Activated naive CD4-positive, alpha-beta T cell treated with anti-CD3 and anti-CD28 coated beads, Interleukin-2, amount 50 U/mL, for 16 hours (primary cell): Measurements from ENCODE around the gene OR51B2.

Source experiments
- DNase-seq: peaks from one replicate; pipeline ENCODE4 v3.0.0-alpha.2; 2020

Gene OR51B2

DNA sequence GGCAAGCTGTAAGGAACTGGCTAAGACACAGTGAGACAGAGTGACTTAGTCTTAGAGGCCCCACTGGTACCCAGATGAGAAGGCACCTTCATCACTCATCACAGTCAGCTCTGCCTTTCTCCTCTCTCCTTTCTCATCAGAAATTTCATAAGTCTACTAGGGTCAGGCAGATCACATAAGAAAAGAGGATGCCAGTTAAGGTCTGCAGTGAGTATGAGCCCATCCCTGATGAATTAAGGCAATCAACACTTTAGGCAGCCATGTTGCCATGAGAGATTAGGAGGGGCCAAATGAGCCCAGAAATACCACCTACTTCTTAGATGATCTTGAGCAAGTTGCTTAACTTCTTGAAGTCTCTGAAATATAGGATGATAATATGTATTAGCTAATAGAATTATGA is 42.5 kb downstream of the OR51B2 start:
- no peak for DNase-seq

DNA sequence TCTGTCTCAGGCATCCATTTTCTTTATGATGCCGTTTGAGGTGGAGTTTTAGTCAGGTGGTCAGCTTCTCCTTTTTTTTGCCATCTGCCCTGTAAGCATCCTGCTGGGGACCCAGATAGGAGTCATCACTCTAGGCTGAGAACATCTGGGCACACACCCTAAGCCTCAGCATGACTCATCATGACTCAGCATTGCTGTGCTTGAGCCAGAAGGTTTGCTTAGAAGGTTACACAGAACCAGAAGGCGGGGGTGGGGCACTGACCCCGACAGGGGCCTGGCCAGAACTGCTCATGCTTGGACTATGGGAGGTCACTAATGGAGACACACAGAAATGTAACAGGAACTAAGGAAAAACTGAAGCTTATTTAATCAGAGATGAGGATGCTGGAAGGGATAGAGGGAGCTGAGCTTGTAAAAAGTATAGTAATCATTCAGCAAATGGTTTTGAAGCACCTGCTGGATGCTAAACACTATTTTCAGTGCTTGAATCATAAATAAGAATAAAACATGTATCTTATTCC is 43.5 kb downstream of the OR51B2 start:
- no peak for DNase-seq

DNA sequence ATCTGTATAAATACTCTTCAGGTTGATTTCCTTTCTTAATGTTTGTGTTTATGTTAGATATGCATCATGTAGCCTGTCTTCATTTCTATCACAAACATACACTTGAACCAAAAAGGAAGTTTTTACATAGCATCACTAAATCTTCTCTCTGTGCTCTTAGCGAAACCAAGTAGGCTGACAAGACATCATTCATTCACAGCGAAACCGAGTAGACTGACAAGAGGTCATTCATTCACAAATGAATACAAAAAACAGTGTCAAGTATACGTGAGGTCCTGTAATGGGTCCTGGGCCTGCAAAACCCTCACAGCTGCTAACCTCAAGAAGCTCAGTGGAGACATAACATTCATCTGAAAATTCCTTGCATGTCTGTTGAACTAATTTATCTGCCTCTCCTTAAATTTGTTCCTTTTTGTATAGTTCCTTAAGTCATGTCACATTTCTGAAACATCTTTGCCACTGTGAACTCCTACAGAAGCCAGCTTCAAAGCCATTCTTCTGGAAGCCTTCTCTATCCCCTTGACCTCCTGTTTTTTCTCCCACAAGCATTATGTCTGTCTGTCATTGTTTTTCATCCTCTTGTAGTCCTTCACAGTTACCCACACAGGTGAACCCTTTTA is 44.5 kb downstream of the OR51B2 start:
- no peak for DNase-seq

DNA sequence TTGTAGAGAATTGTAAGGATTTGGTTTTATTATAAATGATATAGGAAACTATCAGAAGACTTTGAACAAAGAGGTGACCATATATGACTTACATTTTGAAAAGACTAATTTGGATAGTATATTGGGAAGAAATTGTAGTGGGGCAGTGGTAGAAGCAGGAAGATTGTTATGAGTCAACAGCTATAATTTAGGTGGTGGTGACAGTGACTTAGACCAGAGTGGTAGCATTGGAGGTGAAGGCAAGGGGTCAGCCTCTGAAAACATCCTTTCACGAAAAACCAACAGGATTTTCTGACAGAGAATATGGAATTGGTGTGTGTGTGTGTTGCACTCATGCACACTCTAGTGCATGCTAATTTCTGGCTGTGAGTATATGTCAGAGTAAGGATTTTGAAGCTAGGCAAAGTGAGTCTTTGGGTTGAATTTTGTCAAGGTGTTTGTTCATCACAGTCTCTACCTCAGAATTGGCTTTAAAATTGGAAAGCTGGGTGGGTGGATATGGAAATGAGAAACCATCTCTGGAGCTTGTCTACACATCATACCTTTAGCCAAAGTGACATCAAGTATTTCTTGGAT is 46.2 kb downstream of the OR51B2 start:
- no peak for DNase-seq

GRCh38 chr11:5276697-5277096 is 47.4 kb downstream of the OR51B2 start:
- no peak for DNase-seq

- no peak for DNase-seq
Measured at GRCh38 chr11:5275369-5276110, 48.6 kb downstream of the OR51B2 start.

DNA sequence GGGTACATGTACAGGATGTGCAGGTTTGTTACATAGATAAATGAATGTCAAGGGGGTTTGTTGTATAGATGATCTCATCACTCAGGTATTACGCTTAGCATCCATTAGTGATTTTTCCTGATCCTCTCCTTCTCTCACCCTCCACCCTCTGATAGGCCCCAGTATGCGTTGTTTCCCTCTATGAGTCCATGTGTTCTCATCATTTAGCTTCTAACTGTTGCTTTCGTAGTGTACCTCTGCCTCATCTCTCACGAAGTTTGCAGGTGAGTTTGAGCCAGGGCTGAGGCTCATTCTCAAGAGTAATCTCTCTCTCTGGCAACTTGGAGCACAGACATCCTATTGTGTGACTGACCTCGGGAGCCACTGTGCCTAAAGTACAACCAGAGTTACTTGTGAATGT is 49.7 kb downstream of the OR51B2 start:
- DNase-seq = no peak
